Upper lobe of left lung (tissue), 4 donors: Measurements from ENCODE around the gene KCNJ18.
"Not testable (repeated sequence)": the region's sequence is repeated elsewhere in the genome, so short reads cannot be mapped to it uniquely, and the experiment has no call there.

ENCODE experiments used
- CTCF ChIP-seq, 6 experiments: fragments of 450-650 bp in 4 of 6; fragments of 200-600 bp in 2 of 6; sonication (generic) in 2 of 6; IDR thresholded peaks; one replicate each; pipeline ENCODE4 v1.5.1; 2016 to 2019; ENCODE audit warnings: antibody characterized with exemption in 6 of 6
- EP300 ChIP-seq, 4 donors: sonication (generic); formaldehyde crosslinking; IDR thresholded peaks; one replicate each; pipeline ENCODE4 v1.5.1; 2017; ENCODE audit warnings: antibody characterized with exemption in 4 of 4, control low read depth in 2 of 4
- POLR2A ChIP-seq, 4 donors: fragments of 450-650 bp; IDR thresholded peaks; one replicate each; pipeline ENCODE4 v1.5.1; 2016 to 2017; ENCODE audit warnings: antibody characterized with exemption in 4 of 4, mild to moderate bottlenecking in 2 of 4
- POLR2AphosphoS5 ChIP-seq, 2 donors: sonication (generic); formaldehyde crosslinking; IDR thresholded peaks; one replicate each; pipeline ENCODE4 v1.5.1; 2017; ENCODE audit warnings: antibody characterized with exemption in 2 of 2

DNA sequence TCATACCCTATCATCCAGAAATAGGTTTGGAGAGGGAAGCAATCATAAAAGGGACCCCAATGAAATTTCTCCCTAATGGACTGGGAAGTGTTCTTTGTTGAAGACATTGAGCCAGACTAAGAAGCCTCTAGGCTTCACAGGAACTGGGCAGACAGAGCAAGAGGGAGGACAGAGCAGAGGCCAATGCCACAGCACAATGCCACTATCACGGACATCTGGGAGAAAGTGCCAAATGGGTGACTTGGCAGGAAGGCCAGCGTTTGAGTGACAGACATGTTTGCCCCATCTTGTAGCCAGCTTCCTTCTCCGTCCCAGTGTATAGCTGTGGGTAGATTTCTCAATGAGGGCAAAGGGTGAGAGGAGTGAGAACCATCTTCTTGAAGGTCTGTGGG, 16.6 kb upstream of the KCNJ18 start:
- TF ChIP-seq POLR2AphosphoS5, POLR2A, CTCF, EP300 (IDR thresholded peaks at IDR 0.05): not testable (repeated sequence)
